GM19240 (cell line): Measurements from ENCODE around the gene MMD2.

Experiments
- DNase-seq: peaks from one replicate; pipeline ENCODE4 v3.0.0; 2011; ENCODE audit warnings: low spot score; ENCODE audit not compliant: insufficient read length

The MMD2 gene

GRCh38 chr7:4871056-4871680, 87.8 kb downstream of the MMD2 start:
- DNase-seq = no peak

- no peak for DNase-seq
Observed at GRCh38 chr7:4868493-4868892, 90.5 kb downstream of the MMD2 start.

GRCh38 chr7:4866528-4867496, 92.2 kb downstream of the MMD2 start:
- DNase-seq = no peak

- no peak for DNase-seq
Observed at GRCh38 chr7:4862156-4862555, 96.8 kb downstream of the MMD2 start.

GRCh38 chr7:4861673-4862072, 97.3 kb downstream of the MMD2 start, which contains the start of gene PAPOLB:
TSS of gene PAPOLB (minus strand) at chr7:4862030. CDS start at chr7:4861810, 220 bp downstream.
- no peak for DNase-seq

- no peak for DNase-seq
Observed at GRCh38 chr7:4861227-4861626, 97.8 kb downstream of the MMD2 start.

- DNase-seq = no peak
Observed at GRCh38 chr7:4857189-4857588, 101.8 kb downstream of the MMD2 start.

- DNase-seq = no peak
Observed at GRCh38 chr7:4856336-4857057, 102.5 kb downstream of the MMD2 start.
